ENCODE data around the gene COL19A1. TPM values are rescaled to one million over a fixed set of nuclear protein-coding genes. Genes with fewer than 3 reads are reported as not detected.
A peak's percentile ranks its signal among the peaks of the same experiment; 100 is the strongest.

Gene COL19A1
- total and polyA plus RNA-seq, 2 of the 13 experiments (the other 11 are each of a cell fraction or from before 2014, with no cell fraction given) = not detected

DNA sequence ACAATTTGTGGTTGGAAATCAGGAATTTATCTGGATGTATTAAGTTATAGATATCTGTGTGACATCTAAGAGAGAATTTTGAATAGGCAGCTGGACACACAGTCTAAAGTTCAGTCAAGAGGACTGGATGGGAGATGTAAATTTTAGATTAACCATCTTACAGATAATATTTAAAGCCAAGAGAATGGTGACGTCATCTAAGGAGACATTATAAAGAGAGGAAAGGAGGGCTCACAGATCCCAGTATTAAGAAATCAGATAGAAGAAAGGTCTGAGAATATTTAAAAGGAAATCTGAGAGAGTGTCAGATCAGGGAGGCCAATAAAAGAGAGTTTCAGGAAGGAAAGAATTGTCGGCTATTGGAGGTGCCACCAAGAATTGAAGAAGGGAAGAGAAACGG is 9.4 kb downstream of the COL19A1 start:
- 2% methylated on average over 3 of the region's 3 CpGs for WGBS (ENCODE audit: low lambda C conversion rate)
- H3K9me3 ChIP-seq (ENCODE audit: low read length) = no peaks in the 10 kb centered on the region
- H2AFZ ChIP-seq (ENCODE audit: low read length) = no peak overlapping the region
- in situ Hi-C loops (cut with HindIII; ENCODE audit: extremely low pct_ligation_motif_present, low pct_unique_long_range_greater_than_20kb) = no loop called here
- ChIA-PET POLR2A (no interaction called here), CTCF (ENCODE audit: low intra/inter-chr PET ratio, low total read pairs) (no interaction called here)
- no peak overlapping the region for H3K4me3 ChIP-seq (replicated peaks in 1 of 3; ENCODE audit: insufficient read depth in 1 of 3, low read depth in 2 of 3, low read length in 3 of 3)
- no peak overlapping the region for H3K9ac ChIP-seq (ENCODE audit: insufficient read depth, low read depth, low read length)
- H3K27ac ChIP-seq (ENCODE audit: extremely low read length, insufficient read depth, low read length) = no peak overlapping the region
- DNase-seq (ENCODE audit: low spot score) (no peak), ATAC-seq (no peak), FAIRE-seq (no peak)
- TF ChIP-seq ATF7 (IDR thresholded peaks at IDR 0.05) = peak; percentile 98
- TF ChIP-seq ATF7 (CRISPR knock-in tag; IDR thresholded peaks at IDR 0.05) = no peak
- no peak for TF ChIP-seq DNMT3B (CRISPR knock-in tag; conservative IDR thresholded peaks at IDR 0.05)
- TF ChIP-seq ARHGAP35 (CRISPR knock-in tag; IDR thresholded peaks at IDR 0.05; ENCODE audit: borderline replicate concordance) = no peak
- TF ChIP-seq PTBP1 (IDR thresholded peaks at IDR 0.05; ENCODE audit: low read depth, low read length, poor library complexity, severe bottlenecking) = no peak
- TF ChIP-seq DNMT1 (CRISPR knock-in tag; IDR thresholded peaks at IDR 0.05) = no peak
- TF ChIP-seq CREB1 (IDR thresholded peaks at IDR 0.05) = peak; percentile 92
- TF ChIP-seq CREB1 (CRISPR knock-in tag; IDR thresholded peaks at IDR 0.05) = no peak
- no peaks in the 10 kb centered on the region for H4K20me1 ChIP-seq (ENCODE audit: insufficient read depth, low read length)
- H3K27me3 ChIP-seq (ENCODE audit: control insufficient read depth in 1 of 2, insufficient read depth in 2 of 2, low read length in 2 of 2) = no peaks in the 10 kb centered on the region; a peak in 1 of 5 replicates
- no peaks in the 10 kb centered on the region for H3K4me1 ChIP-seq (ENCODE audit: insufficient read depth, low read length)
- intact Hi-C loops (cut with micrococcal nuclease; ENCODE audit: unreplicated experiment) = no loop called here
- H3K4me2 ChIP-seq (ENCODE audit: low read depth, low read length) = no peak overlapping the region
- no peaks in the 10 kb centered on the region for H3K79me2 ChIP-seq (ENCODE audit: insufficient read depth, low read length)
- no TSS peak for BruUV-seq (replicated peaks)
- H3K36me3 ChIP-seq (replicated peaks in 1 of 2; ENCODE audit: control insufficient read depth in 1 of 2, insufficient read depth in 2 of 2, low read length in 2 of 2) = no peaks in the 10 kb centered on the region

DNA sequence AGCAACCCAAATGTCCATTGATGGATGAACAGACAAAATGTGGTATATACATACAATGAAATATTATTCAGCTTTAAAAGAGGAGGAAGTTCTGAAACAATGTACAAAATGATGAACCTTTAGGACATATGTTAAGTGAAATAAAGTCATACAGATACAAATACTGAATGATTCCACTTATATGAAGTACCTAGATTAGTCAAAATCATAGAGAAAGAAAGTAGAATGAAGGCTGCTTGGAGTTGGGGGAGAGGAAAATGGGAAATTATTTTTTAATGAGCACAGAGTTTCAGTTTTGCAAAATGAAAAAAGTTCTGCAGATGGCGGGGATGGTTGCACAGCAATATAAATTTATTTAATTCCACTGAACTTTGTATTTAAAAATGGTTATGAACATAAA is 12.4 kb downstream of the COL19A1 start:
- intact Hi-C loops (cut with micrococcal nuclease; ENCODE audit: unreplicated experiment) (no loop called here), in situ Hi-C loops (cut with HindIII; ENCODE audit: extremely low pct_ligation_motif_present, low pct_unique_long_range_greater_than_20kb) (no loop called here)
- H3K36me3 ChIP-seq (replicated peaks in 1 of 2; ENCODE audit: control insufficient read depth in 1 of 2, insufficient read depth in 2 of 2, low read length in 2 of 2) = no peaks in the 10 kb centered on the region
- no peak for DNase-seq (ENCODE audit: low spot score)
- 8% methylated on average over 1 of the region's 1 CpG for WGBS (ENCODE audit: low lambda C conversion rate)
- TF ChIP-seq ZNF256 (CRISPR knock-in tag; conservative IDR thresholded peaks at IDR 0.05) (no peak), HMGA1 (CRISPR knock-in tag; conservative IDR thresholded peaks at IDR 0.05) (no peak), ZNF12 (CRISPR knock-in tag; IDR thresholded peaks at IDR 0.05) (no peak)
- TF ChIP-seq, protein P1, sequence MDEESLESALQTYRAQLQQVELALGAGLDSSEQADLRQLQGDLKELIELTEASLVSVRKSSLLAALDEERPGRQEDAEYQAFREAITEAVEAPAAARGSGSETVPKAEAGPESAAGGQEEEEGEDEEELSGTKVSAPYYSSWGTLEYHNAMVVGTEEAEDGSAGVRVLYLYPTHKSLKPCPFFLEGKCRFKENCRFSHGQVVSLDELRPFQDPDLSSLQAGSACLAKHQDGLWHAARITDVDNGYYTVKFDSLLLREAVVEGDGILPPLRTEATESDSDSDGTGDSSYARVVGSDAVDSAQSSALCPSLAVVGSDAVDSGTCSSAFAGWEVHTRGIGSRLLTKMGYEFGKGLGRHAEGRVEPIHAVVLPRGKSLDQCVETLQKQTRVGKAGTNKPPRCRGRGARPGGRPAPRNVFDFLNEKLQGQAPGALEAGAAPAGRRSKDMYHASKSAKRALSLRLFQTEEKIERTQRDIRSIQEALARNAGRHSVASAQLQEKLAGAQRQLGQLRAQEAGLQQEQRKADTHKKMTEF (CRISPR knock-in tag; IDR thresholded peaks at IDR 0.05) = no peak
- FAIRE-seq = no peak
- no peak overlapping the region for H3K4me2 ChIP-seq (ENCODE audit: low read depth, low read length)
- no peak overlapping the region for H3K27ac ChIP-seq (ENCODE audit: extremely low read length, insufficient read depth, low read length)
- H3K27me3 ChIP-seq (ENCODE audit: control insufficient read depth in 1 of 2, insufficient read depth in 2 of 2, low read length in 2 of 2) = no peaks in the 10 kb centered on the region
- H3K79me2 ChIP-seq (ENCODE audit: insufficient read depth, low read length) = no peaks in the 10 kb centered on the region
- BruUV-seq (replicated peaks) = no TSS peak
- ChIA-PET POLR2A (no interaction called here), CTCF (ENCODE audit: low intra/inter-chr PET ratio, low total read pairs) (no interaction called here)
- H3K9ac ChIP-seq (ENCODE audit: insufficient read depth, low read depth, low read length) = no peak overlapping the region
- no peak overlapping the region for H3K4me3 ChIP-seq (replicated peaks in 1 of 3; ENCODE audit: insufficient read depth in 1 of 3, low read depth in 2 of 3, low read length in 3 of 3)
- H3K4me1 ChIP-seq (ENCODE audit: insufficient read depth, low read length) = no peaks in the 10 kb centered on the region
- H2AFZ ChIP-seq (ENCODE audit: low read length) = no peak overlapping the region
- H4K20me1 ChIP-seq (ENCODE audit: insufficient read depth, low read length) = no peaks in the 10 kb centered on the region
- no peak for ATAC-seq
- H3K9me3 ChIP-seq (ENCODE audit: low read length) = no peaks in the 10 kb centered on the region
